ENCODE results near the gene YWHAH.

The YWHAH gene

GRCh38 chr22:31926969-31927368 is 17.4 kb upstream of the YWHAH start:
- Histone ChIP-seq H3K9me3 (ENCODE audit: control insufficient read depth, insufficient read depth, low read depth, low read length) (no peaks in the 10 kb centered on the region), H3K4me3 (ENCODE audit: low read depth, low read length) (no peak overlapping the region), H3K36me3 (ENCODE audit: control insufficient read depth in 2 of 2, insufficient read depth in 1 of 2, low read length in 2 of 2) (no peaks in the 10 kb centered on the region), H3K4me1 (ENCODE audit: control insufficient read depth, insufficient read depth, low read length) (no peaks in the 10 kb centered on the region), H3K27ac (ENCODE audit: extremely low read depth, low read depth, low read length) (no peak overlapping the region)
- CTCF ChIA-PET, result no interaction called here
- TF ChIP-seq ZNF341 (tag by site-specific recombination; IDR thresholded peaks at IDR 0.05; ENCODE audit: low read depth) (peak; percentile 30; the same call in 1 of the 2 replicates), ZNF175 (tag by site-specific recombination; IDR thresholded peaks at IDR 0.05) (no peak)
- POLR2A ChIA-PET, result interaction anchor here (1.4 kb wide), 1 partner anchor 16 kb away, joined by 5 read pairs; no protein-coding TSS in a partner anchor

DNA sequence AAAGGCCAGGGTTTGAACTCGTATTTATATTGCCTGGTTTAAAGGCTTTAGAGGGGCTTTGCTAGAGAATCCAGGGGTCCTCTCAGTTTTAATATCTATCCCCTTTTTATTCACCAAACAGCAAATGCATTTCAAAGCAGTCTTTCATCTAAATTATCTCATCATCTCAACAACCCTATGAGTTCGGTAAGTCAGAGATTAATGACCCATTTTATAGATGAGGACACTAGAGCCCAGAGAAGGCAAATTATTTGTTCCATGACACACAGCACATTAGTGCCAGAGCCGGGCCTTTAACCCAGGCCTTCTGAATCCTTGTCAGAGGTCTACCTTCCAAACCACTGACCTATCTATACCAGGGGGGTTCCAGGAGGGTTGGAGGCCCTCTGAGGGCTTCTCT is 16.8 kb upstream of the YWHAH start:
- TF ChIP-seq MYNN (tag by site-specific recombination; IDR thresholded peaks at IDR 0.05; ENCODE audit: borderline replicate concordance) (no peak), ZNF621 (tag by site-specific recombination; IDR thresholded peaks at IDR 0.05) (no peak), ZFP37 (tag by site-specific recombination; IDR thresholded peaks at IDR 0.05) (no peak), ZNF585B (tag by site-specific recombination; IDR thresholded peaks at IDR 0.05) (no peak), ZNF19 (tag by site-specific recombination; IDR thresholded peaks at IDR 0.05; ENCODE audit: low read depth) (no peak), ZNF768 (tag by site-specific recombination; IDR thresholded peaks at IDR 0.05) (0 out of 2 replicates have a peak, but pooled peaks have one; percentile 27)
- TF ChIP-seq, protein P1, sequence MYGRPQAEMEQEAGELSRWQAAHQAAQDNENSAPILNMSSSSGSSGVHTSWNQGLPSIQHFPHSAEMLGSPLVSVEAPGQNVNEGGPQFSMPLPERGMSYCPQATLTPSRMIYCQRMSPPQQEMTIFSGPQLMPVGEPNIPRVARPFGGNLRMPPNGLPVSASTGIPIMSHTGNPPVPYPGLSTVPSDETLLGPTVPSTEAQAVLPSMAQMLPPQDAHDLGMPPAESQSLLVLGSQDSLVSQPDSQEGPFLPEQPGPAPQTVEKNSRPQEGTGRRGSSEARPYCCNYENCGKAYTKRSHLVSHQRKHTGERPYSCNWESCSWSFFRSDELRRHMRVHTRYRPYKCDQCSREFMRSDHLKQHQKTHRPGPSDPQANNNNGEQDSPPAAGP (tag by site-specific recombination; IDR thresholded peaks at IDR 0.05), result no peak
- Histone ChIP-seq H3K36me3 (ENCODE audit: control insufficient read depth in 2 of 2, insufficient read depth in 1 of 2, low read length in 2 of 2) (no peaks in the 10 kb centered on the region), H3K4me3 (ENCODE audit: low read depth, low read length) (no peak overlapping the region), H3K27ac (ENCODE audit: extremely low read depth, low read depth, low read length) (no peak overlapping the region), H3K9me3 (ENCODE audit: control insufficient read depth, insufficient read depth, low read depth, low read length) (no peaks in the 10 kb centered on the region), H3K4me1 (ENCODE audit: control insufficient read depth, insufficient read depth, low read length) (no peaks in the 10 kb centered on the region)
- POLR2A ChIA-PET, result no interaction called here
- CTCF ChIA-PET, result no interaction called here

- ChIA-PET CTCF (interaction anchor here (0.5 to 1.7 kb wide), 3 partner anchors 14 to 41 kb away, joined by 3 to 4 read pairs (median 3); no protein-coding TSS in a partner anchor), POLR2A (interaction anchor here (1.2 kb wide), 1 partner anchor 21 kb away, joined by 4 read pairs; no protein-coding TSS in a partner anchor)
- no peaks in the 10 kb centered on the region for H3K9me3 ChIP-seq (ENCODE audit: control insufficient read depth, insufficient read depth, low read depth, low read length)
- TF ChIP-seq SP3 (tag by site-specific recombination; IDR thresholded peaks at IDR 0.05) (no peak), PRDM10 (tag by site-specific recombination; IDR thresholded peaks at IDR 0.05) (peak; percentile 41)
- H3K4me1 ChIP-seq (ENCODE audit: control insufficient read depth, insufficient read depth, low read length), result no peaks in the 10 kb centered on the region
- H3K4me3 ChIP-seq (ENCODE audit: low read depth, low read length), result no peak overlapping the region
- H3K27ac ChIP-seq (ENCODE audit: extremely low read depth, low read depth, low read length), result no peak overlapping the region
- no peaks in the 10 kb centered on the region for H3K36me3 ChIP-seq (ENCODE audit: control insufficient read depth in 2 of 2, insufficient read depth in 1 of 2, low read length in 2 of 2)
Measured at GRCh38 chr22:31929167-31929930, 15.0 kb upstream of the YWHAH start.

DNA sequence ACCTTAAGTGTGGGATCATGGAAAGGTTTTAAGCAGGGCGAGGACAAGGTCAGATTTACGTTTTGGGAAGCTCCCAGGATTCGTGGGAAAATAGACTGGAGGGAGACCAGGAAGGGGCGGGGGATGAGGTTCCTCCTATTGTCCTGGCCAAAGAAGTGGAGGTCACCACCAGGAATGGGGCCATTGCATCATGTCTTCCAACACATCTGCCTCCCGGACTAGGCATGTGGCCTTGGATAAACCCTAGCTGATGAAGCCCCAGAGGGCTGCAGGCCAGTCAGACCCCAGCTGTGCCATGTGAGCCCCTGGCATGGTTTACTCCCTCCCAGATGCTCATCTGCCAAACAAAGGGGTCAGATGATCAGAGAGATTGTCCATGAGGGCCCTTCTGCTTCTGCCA is 11.5 kb upstream of the YWHAH start:
- ChIA-PET POLR2A (no interaction called here), CTCF (no interaction called here)
- no peaks in the 10 kb centered on the region for H3K4me1 ChIP-seq (ENCODE audit: control insufficient read depth, insufficient read depth, low read length)
- no peak overlapping the region for H3K27ac ChIP-seq (ENCODE audit: extremely low read depth, low read depth, low read length)
- no peak overlapping the region for H3K4me3 ChIP-seq (ENCODE audit: low read depth, low read length)
- H3K36me3 ChIP-seq (ENCODE audit: control insufficient read depth in 2 of 2, insufficient read depth in 1 of 2, low read length in 2 of 2), result no peaks in the 10 kb centered on the region
- H3K9me3 ChIP-seq (ENCODE audit: control insufficient read depth, insufficient read depth, low read depth, low read length), result no peaks in the 10 kb centered on the region
- TF ChIP-seq HOXA7 (CRISPR knock-in tag; IDR thresholded peaks at IDR 0.05; ENCODE audit: borderline replicate concordance) (no peak), PRDM1 (tag by site-specific recombination; IDR thresholded peaks at IDR 0.05) (no peak), YY2 (tag by site-specific recombination; IDR thresholded peaks at IDR 0.05) (no peak), KLF9 (tag by site-specific recombination; IDR thresholded peaks at IDR 0.05; ENCODE audit: low read depth) (no peak), ZNF16 (tag by site-specific recombination; IDR thresholded peaks at IDR 0.05; ENCODE audit: low read depth) (no peak), ZNF155 (tag by site-specific recombination; IDR thresholded peaks at IDR 0.05) (no peak), ZNF239 (tag by site-specific recombination; IDR thresholded peaks at IDR 0.05) (no peak), ZBTB6 (tag by site-specific recombination; IDR thresholded peaks at IDR 0.05) (no peak), EGR2 (tag by site-specific recombination; IDR thresholded peaks at IDR 0.05; ENCODE audit: low read depth) (no peak), ZNF248 (tag by site-specific recombination; IDR thresholded peaks at IDR 0.05) (no peak), ZNF184 (tag by site-specific recombination; IDR thresholded peaks at IDR 0.05) (no peak)

All from HEK293 (cell line).